Neural cell (in vitro differentiated cells): ENCODE measurements around the gene SLC17A1. TPM values are rescaled to one million over a fixed set of nuclear protein-coding genes. Genes with fewer than 3 reads are reported as not detected.

Experiments
- H2AFZ ChIP-seq: fragments of 200-600, 300-800 bp; sonication (generic), shearing (Covaris generic); 2 replicates; pipeline ENCODE4 v1.6.0; 2014; ENCODE audit warnings: low read depth, mild to moderate bottlenecking, antibody characterized with exemption, low read length, moderate library complexity
- H3F3A ChIP-seq: fragments of 200-600 bp; shearing (Covaris generic); 2 replicates; pipeline ENCODE4 v1.6.1; 2016; ENCODE audit warnings: mild to moderate bottlenecking, moderate library complexity, mixed read lengths, antibody characterized with exemption, low read length; ENCODE audit not compliant: insufficient read depth, poor library complexity, severe bottlenecking
- H3K27ac ChIP-seq: fragments of 200-600, 300-800 bp; sonication (generic), shearing (Covaris generic); 2 replicates; pipeline ENCODE4 v1.5.1; 2014; ENCODE audit warnings: mild to moderate bottlenecking, low read length, moderate library complexity
- H3K27me3 ChIP-seq: fragments of 300-800, 200-600 bp; sonication (generic), shearing (Covaris generic); 2 replicates; pipeline ENCODE4 v1.6.0; 2014; ENCODE audit warnings: mild to moderate bottlenecking, low read depth, low read length, moderate library complexity; ENCODE audit not compliant: insufficient read depth
- H3K36me3 ChIP-seq: fragments of 300-800, 200-600 bp; sonication (generic), shearing (Covaris generic); 2 replicates; pipeline ENCODE4 v1.5.1; 2014; ENCODE audit warnings: mild to moderate bottlenecking, antibody characterized with exemption, low read length, moderate library complexity; ENCODE audit not compliant: insufficient read depth
- H3K4me2 ChIP-seq: fragments of 300-800, 200-600 bp; sonication (generic), shearing (Covaris generic); 2 replicates; pipeline ENCODE4 v1.6.0; 2014; ENCODE audit warnings: mild to moderate bottlenecking, low read length
- H3K4me3 ChIP-seq: fragments of 300-800, 200-600 bp; sonication (generic), shearing (Covaris generic); 2 replicates; pipeline ENCODE4 v1.5.1; 2014; ENCODE audit warnings: mild to moderate bottlenecking, low read length, moderate library complexity
- H3K79me2 ChIP-seq: fragments of 200-600 bp; shearing (Covaris generic); replicated peaks from 2 replicates; pipeline ENCODE4 v1.6.0; 2014; ENCODE audit warnings: mild to moderate bottlenecking, low read length, moderate library complexity; ENCODE audit not compliant: insufficient read depth
- H3K9ac ChIP-seq: fragments of 300-800, 200-600 bp; sonication (generic), shearing (Covaris generic); 2 replicates; pipeline ENCODE4 v1.6.1; 2016; ENCODE audit warnings: mild to moderate bottlenecking, low read length, mixed read lengths
- H3K9me2 ChIP-seq: fragments of 200-600 bp; shearing (Covaris generic); 2 replicates; pipeline ENCODE4 v1.6.1; 2016; ENCODE audit warnings: mild to moderate bottlenecking, low read length, mixed read lengths; ENCODE audit not compliant: insufficient read depth
- H3K9me3 ChIP-seq: fragments of 200-600, 300-800 bp; sonication (generic), shearing (Covaris generic); 2 replicates; pipeline ENCODE4 v1.6.1; 2016; ENCODE audit warnings: mild to moderate bottlenecking, mixed run types, low read length, moderate library complexity, mixed read lengths
- H4K20me1 ChIP-seq: fragments of 200-600 bp; shearing (Covaris generic); 2 replicates; pipeline ENCODE4 v1.6.1; 2016; ENCODE audit warnings: mild to moderate bottlenecking, mixed run types; ENCODE audit not compliant: insufficient read depth
- CTCF ChIP-seq: fragments of 450-650 bp; IDR thresholded peaks from 2 replicates; pipeline ENCODE4 v1.5.1; 2014; ENCODE audit warnings: antibody characterized with exemption, mild to moderate bottlenecking, moderate library complexity; ENCODE audit not compliant: poor library complexity, severe bottlenecking
- EP300 ChIP-seq: fragments of 450-650 bp; conservative IDR thresholded peaks from 2 replicates; pipeline ENCODE4 v1.6.1; 2014; ENCODE audit warnings: antibody characterized with exemption, mild to moderate bottlenecking, moderate library complexity; ENCODE audit not compliant: poor library complexity, severe bottlenecking
- EZH2 ChIP-seq: fragments of 200-600, 300-800 bp; shearing (Covaris generic), sonication (generic); IDR thresholded peaks from 2 replicates; pipeline ENCODE4 v1.6.1; 2014; ENCODE audit warnings: antibody characterized with exemption, low read length, borderline replicate concordance, mild to moderate bottlenecking; ENCODE audit not compliant: insufficient read depth, poor library complexity, severe bottlenecking
- MXI1 ChIP-seq: fragments of 450-650 bp; conservative IDR thresholded peaks from 2 replicates; pipeline ENCODE4 v1.6.1; 2014; ENCODE audit warnings: antibody characterized with exemption, mild to moderate bottlenecking; ENCODE audit not compliant: poor library complexity, severe bottlenecking
- POLR2AphosphoS5 ChIP-seq: IDR thresholded peaks from 2 replicates; pipeline ENCODE4 v1.6.1; 2012
- RAD21 ChIP-seq: fragments of 450-650 bp; conservative IDR thresholded peaks from 2 replicates; pipeline ENCODE4 v1.6.1; 2014; ENCODE audit warnings: antibody characterized with exemption, mild to moderate bottlenecking, moderate library complexity
- REST ChIP-seq: IDR thresholded peaks from 2 replicates; pipeline ENCODE4 v1.6.1; 2012; ENCODE audit warnings: borderline replicate concordance
- SMC3 ChIP-seq: fragments of 450-650 bp; conservative IDR thresholded peaks from 2 replicates; pipeline ENCODE4 v1.6.1; 2014; ENCODE audit warnings: antibody characterized with exemption, mild to moderate bottlenecking, moderate library complexity; ENCODE audit not compliant: poor library complexity
- TAF1 ChIP-seq: IDR thresholded peaks from 2 replicates; pipeline ENCODE4 v1.6.1; 2012; ENCODE audit warnings: low read depth
- polyA plus RNA-seq: library from polyadenylated mRNA; depleted of rRNA; stranded (reverse); fragments of >200 nt; gene quantifications from 2 replicates; pipeline ENCODE4 v1.2.3, GENCODE V29; 2014

Gene SLC17A1
- polyA plus RNA-seq, 1 donor from 2014 or later, result not detected

GRCh38 chr6:25746968-25747367 lies 84.9 kb downstream of the SLC17A1 start:
- no peaks in the 10 kb centered on the region for H4K20me1 ChIP-seq
- no peak overlapping the region for H3K4me3 ChIP-seq
- no peaks in the 10 kb centered on the region for H3F3A ChIP-seq
- no peak overlapping the region for H2AFZ ChIP-seq
- no peaks in the 10 kb centered on the region for H3K36me3 ChIP-seq
- no peak overlapping the region for H3K9ac ChIP-seq
- H3K9me3 ChIP-seq, result no peaks in the 10 kb centered on the region
- H3K27me3 ChIP-seq, result no peaks in the 10 kb centered on the region
- no peak for TF ChIP-seq POLR2AphosphoS5
- no peak for TF ChIP-seq EP300
- no peak for TF ChIP-seq SMC3
- no peak for TF ChIP-seq MXI1
- H3K79me2 ChIP-seq, result no peaks in the 10 kb centered on the region
- no peak overlapping the region for H3K4me2 ChIP-seq
- H3K27ac ChIP-seq, result no peak overlapping the region
- no peaks in the 10 kb centered on the region for H3K9me2 ChIP-seq

- H2AFZ ChIP-seq, result no peak overlapping the region
- H3K9me2 ChIP-seq, result no peaks in the 10 kb centered on the region
- TF ChIP-seq EP300 (no peak), CTCF (no peak), TAF1 (no peak), EZH2 (no peak), RAD21 (no peak), REST (no peak), MXI1 (no peak), POLR2AphosphoS5 (no peak), SMC3 (no peak)
- no peak overlapping the region for H3K4me3 ChIP-seq
- no peak overlapping the region for H3K9ac ChIP-seq
- H3F3A ChIP-seq, result no peaks in the 10 kb centered on the region
- H3K4me2 ChIP-seq, result no peak overlapping the region
- H4K20me1 ChIP-seq, result no peaks in the 10 kb centered on the region
- H3K79me2 ChIP-seq, result no peaks in the 10 kb centered on the region
- H3K27me3 ChIP-seq, result no peaks in the 10 kb centered on the region
- no peaks in the 10 kb centered on the region for H3K36me3 ChIP-seq
- H3K27ac ChIP-seq, result no peak overlapping the region
- no peaks in the 10 kb centered on the region for H3K9me3 ChIP-seq
These were observed 86.0 kb downstream of the SLC17A1 start for GRCh38 chr6:25745836-25746235.

DNA sequence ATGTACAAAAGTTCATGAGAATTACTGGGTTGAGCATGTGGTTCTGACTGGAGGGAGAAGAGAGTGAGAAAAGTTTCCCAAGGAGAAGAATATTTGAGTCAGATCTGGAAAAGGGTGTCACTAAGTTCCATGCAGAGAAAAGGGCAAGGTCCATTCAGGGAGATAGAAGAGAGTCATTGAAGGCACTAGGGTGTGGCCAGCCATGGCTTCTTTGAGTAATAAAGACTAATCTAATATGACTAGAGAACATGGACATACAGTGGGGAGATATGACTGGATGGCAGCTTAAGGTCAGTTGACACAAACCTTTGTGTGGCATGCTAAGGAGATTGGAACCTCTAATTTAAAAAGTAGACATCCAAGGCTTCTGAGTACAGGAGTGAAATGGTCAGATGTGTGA lies 88.0 kb downstream of the SLC17A1 start:
- no peak for TF ChIP-seq REST
- no peak for TF ChIP-seq SMC3
- TF ChIP-seq EP300, result no peak
- no peak for TF ChIP-seq TAF1
- TF ChIP-seq MXI1, result no peak
- Histone ChIP-seq H3K4me3 (no peak overlapping the region), H4K20me1 (no peaks in the 10 kb centered on the region)

More for the DNA sequence above, 88.0 kb downstream of the SLC17A1 start:
- H2AFZ ChIP-seq, result no peak overlapping the region
- no peaks in the 10 kb centered on the region for H3K9me3 ChIP-seq
- H3K27ac ChIP-seq, result no peak overlapping the region
- no peaks in the 10 kb centered on the region for H3K9me2 ChIP-seq
- H3F3A ChIP-seq, result no peaks in the 10 kb centered on the region
- H3K36me3 ChIP-seq, result no peaks in the 10 kb centered on the region
- no peak overlapping the region for H3K4me2 ChIP-seq
- H3K79me2 ChIP-seq, result no peaks in the 10 kb centered on the region
- H3K9ac ChIP-seq, result no peak overlapping the region
- H3K27me3 ChIP-seq, result no peaks in the 10 kb centered on the region
